Liver (tissue), 9 donors: Measurements from ENCODE around the gene PC. TPM values are rescaled to one million over a fixed set of nuclear protein-coding genes. Genes with fewer than 3 reads are reported as not detected.
A peak's percentile ranks its signal among the peaks of the same experiment; 100 is the strongest.

ENCODE experiments used
- DNase-seq: peaks from one replicate; pipeline ENCODE4 v3.0.0-alpha.2; 2017; ENCODE audit warnings: low spot score
- H3K27ac ChIP-seq, 2 donors: one replicate each; pipeline ENCODE4 v1.7.0; 2013; ENCODE audit warnings: inconsistent platforms in 2 of 2, low read length in 2 of 2, control low read depth in 1 of 2, low read depth in 1 of 2, mild to moderate bottlenecking in 1 of 2
- H3K27me3 ChIP-seq, 4 donors: one replicate each; pipeline versions ENCODE4 v1.6.1 to v1.7.0; 2013; ENCODE audit warnings: low read length in 3 of 4, inconsistent platforms in 1 of 4, mild to moderate bottlenecking in 1 of 4, moderate library complexity in 1 of 4; ENCODE audit not compliant: control insufficient read depth in 4 of 4, insufficient read depth in 4 of 4
- H3K36me3 ChIP-seq, 4 donors: one replicate each; pipeline versions ENCODE4 v1.6.1 to v1.7.0; 2013; ENCODE audit warnings: low read length in 3 of 4, mild to moderate bottlenecking in 3 of 4, low read depth in 1 of 4, moderate library complexity in 1 of 4; ENCODE audit not compliant: control insufficient read depth in 4 of 4, insufficient read depth in 3 of 4
- H3K4me1 ChIP-seq, 4 donors: one replicate each; pipeline versions ENCODE4 v1.6.1 to v1.7.0; 2013; ENCODE audit warnings: low read length in 3 of 4, mild to moderate bottlenecking in 3 of 4, moderate library complexity in 1 of 4; ENCODE audit not compliant: control insufficient read depth in 4 of 4, insufficient read depth in 4 of 4
- H3K4me3 ChIP-seq, 3 donors: one replicate each; pipeline versions ENCODE4 v1.6.1 to v1.7.0; 2013; ENCODE audit warnings: low read length in 3 of 3, control low read depth in 1 of 3, low read depth in 1 of 3, mild to moderate bottlenecking in 1 of 3
- H3K9ac ChIP-seq, 2 donors: one replicate each; pipeline ENCODE4 v1.7.0; 2013; ENCODE audit warnings: low read length in 2 of 2, mild to moderate bottlenecking in 2 of 2, moderate library complexity in 2 of 2, control low read depth in 1 of 2, low read depth in 1 of 2
- H3K9me3 ChIP-seq, 4 donors: one replicate each; pipeline versions ENCODE4 v1.6.1 to v1.7.0; 2013; ENCODE audit warnings: low read length in 3 of 4; ENCODE audit not compliant: control insufficient read depth in 4 of 4
- ATF3 ChIP-seq: IDR thresholded peaks from 2 replicates; pipeline ENCODE4 v1.6.1; 2016; ENCODE audit warnings: antibody characterized with exemption
- EGR1 ChIP-seq, 2 donors: IDR thresholded peaks; 2 replicates each; pipeline ENCODE4 v1.6.1; 2016 to 2018; ENCODE audit warnings: antibody characterized with exemption in 2 of 2, low read depth in 2 of 2
- FOXA1 ChIP-seq: IDR thresholded peaks from 2 replicates; pipeline ENCODE4 v1.6.1; 2016; ENCODE audit warnings: antibody characterized with exemption
- HNF4A ChIP-seq, 2 donors: conservative IDR thresholded peaks; 2 replicates each; pipeline ENCODE4 v1.6.1; 2016; ENCODE audit warnings: antibody characterized with exemption in 2 of 2, mild to moderate bottlenecking in 2 of 2
- HNF4G ChIP-seq: IDR thresholded peaks from 2 replicates; pipeline ENCODE4 v1.6.1; 2016; ENCODE audit warnings: antibody characterized with exemption
- JUND ChIP-seq, 2 donors: IDR thresholded peaks; 2 replicates each; pipeline ENCODE4 v1.6.1; 2016; ENCODE audit warnings: antibody characterized with exemption in 2 of 2
- NR2F2 ChIP-seq: IDR thresholded peaks from 2 replicates; pipeline ENCODE4 v1.6.1; 2016; ENCODE audit warnings: antibody characterized with exemption
- RAD21 ChIP-seq, 2 donors: IDR thresholded peaks; 2 replicates each; pipeline ENCODE4 v1.6.1; 2016; ENCODE audit warnings: antibody characterized with exemption in 2 of 2, mild to moderate bottlenecking in 2 of 2
- RXRA ChIP-seq, 2 donors: IDR thresholded peaks; 2 replicates each; pipeline ENCODE4 v1.6.1; 2017 to 2018; ENCODE audit warnings: antibody characterized with exemption in 2 of 2, mild to moderate bottlenecking in 1 of 2
- SP1 ChIP-seq: IDR thresholded peaks from 2 replicates; pipeline ENCODE4 v1.6.1; 2018; ENCODE audit warnings: antibody characterized with exemption, mild to moderate bottlenecking
- YY1 ChIP-seq: IDR thresholded peaks from 2 replicates; pipeline ENCODE4 v1.6.1; 2016; ENCODE audit warnings: antibody characterized with exemption, mild to moderate bottlenecking
- ZBTB33 ChIP-seq: IDR thresholded peaks from 2 replicates; pipeline ENCODE4 v1.6.1; 2016; ENCODE audit warnings: antibody characterized with exemption
- WGBS: extraction: QIAGEN DNeasy Blood & Tissue Kit; methylation state at CpG from one replicate; pipeline ENCODE4 v1.1.7; 2013; 5-methylcytosine and 5-hydroxymethylcytosine counted together
- polyA plus RNA-seq, 2 donors: library from polyadenylated mRNA; stranded (reverse) in 1 of 2; unstranded in 1 of 2; fragments of 200-250 nt in 1 of 2; fragments of >200 nt in 1 of 2; fragmentation: Nextera tagmentation in 1 of 2; extraction: Ambion mirVana in 1 of 2; gene quantifications; one replicate each; pipeline versions ENCODE4 v1.2.1 to v1.2.3, GENCODE V29; 2013 to 2015
- total RNA-seq, 2 donors: library from RNA; depleted of rRNA; stranded (reverse); fragments of >200 nt; gene quantifications; one replicate each; pipeline ENCODE4 v1.2.3, GENCODE V29; 2014
- donor health status: healthy.
- donor health status: healthy.
- donor health status: healthy.
- donor health status: healthy.
- donor health status: healthy.

PC gene
- total and polyA plus RNA-seq, 4 donors, result 144 to 583 (median 296) TPM

GRCh38 chr11:66858186-66858938 lies 99.8 kb downstream of the PC start:
- Histone ChIP-seq H3K27ac (no peak overlapping the region), H3K9me3 (no peaks in the 10 kb centered on the region), H3K36me3 (peaks cover 5 to 35% (median 18%) of the 10 kb centered on the region in 4 donors), H3K9ac (no peak overlapping the region), H3K27me3 (no peaks in the 10 kb centered on the region), H3K4me3 (no peak overlapping the region), H3K4me1 (peaks cover 0 to 8% (median 2%) of the 10 kb centered on the region in 4 donors)
- no peak for TF ChIP-seq JUND (IDR thresholded peaks at IDR 0.05)
- TF ChIP-seq RAD21 (IDR thresholded peaks at IDR 0.05), result no peak
- peak; percentile 13 to 42 for TF ChIP-seq HNF4A (conservative IDR thresholded peaks at IDR 0.05)
- 93% methylated on average over 62 of the region's 62 CpGs for WGBS
- DNase-seq, result no peak

DNA sequence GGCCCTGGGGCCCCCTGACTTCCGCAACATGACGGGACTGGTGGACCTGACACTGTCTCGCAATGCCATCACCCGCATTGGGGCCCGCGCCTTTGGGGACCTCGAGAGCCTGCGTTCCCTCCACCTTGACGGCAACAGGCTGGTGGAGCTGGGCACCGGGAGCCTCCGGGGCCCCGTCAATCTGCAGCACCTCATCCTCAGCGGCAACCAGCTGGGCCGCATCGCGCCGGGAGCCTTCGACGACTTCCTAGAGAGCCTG lies 100.3 kb downstream of the PC start:
- TF ChIP-seq HNF4G, result no peak
- TF ChIP-seq ATF3, result no peak
- no peak for TF ChIP-seq EGR1 (IDR thresholded peaks at IDR 0.05; ENCODE audit: low read depth in 2 of 2)
- no peak for TF ChIP-seq HNF4A (conservative IDR thresholded peaks at IDR 0.05)
- TF ChIP-seq RAD21 (IDR thresholded peaks at IDR 0.05), result no peak
- no peak for TF ChIP-seq NR2F2
- no peak for TF ChIP-seq SP1
- TF ChIP-seq RXRA (IDR thresholded peaks at IDR 0.05), result no peak
- TF ChIP-seq FOXA1, result no peak
- no peak for TF ChIP-seq YY1
- TF ChIP-seq ZBTB33, result no peak
- WGBS, result 97% methylated on average over 19 of the region's 19 CpGs
- Histone ChIP-seq H3K9ac (no peak overlapping the region), H3K27me3 (no peaks in the 10 kb centered on the region), H3K36me3 (peaks cover 3 to 36% (median 19%) of the 10 kb centered on the region in 4 donors), H3K4me1 (peaks cover 0 to 8% (median 2%) of the 10 kb centered on the region in 4 donors), H3K27ac (no peak overlapping the region), H3K4me3 (no peak overlapping the region), H3K9me3 (no peaks in the 10 kb centered on the region)
- DNase-seq, result no peak

DNA sequence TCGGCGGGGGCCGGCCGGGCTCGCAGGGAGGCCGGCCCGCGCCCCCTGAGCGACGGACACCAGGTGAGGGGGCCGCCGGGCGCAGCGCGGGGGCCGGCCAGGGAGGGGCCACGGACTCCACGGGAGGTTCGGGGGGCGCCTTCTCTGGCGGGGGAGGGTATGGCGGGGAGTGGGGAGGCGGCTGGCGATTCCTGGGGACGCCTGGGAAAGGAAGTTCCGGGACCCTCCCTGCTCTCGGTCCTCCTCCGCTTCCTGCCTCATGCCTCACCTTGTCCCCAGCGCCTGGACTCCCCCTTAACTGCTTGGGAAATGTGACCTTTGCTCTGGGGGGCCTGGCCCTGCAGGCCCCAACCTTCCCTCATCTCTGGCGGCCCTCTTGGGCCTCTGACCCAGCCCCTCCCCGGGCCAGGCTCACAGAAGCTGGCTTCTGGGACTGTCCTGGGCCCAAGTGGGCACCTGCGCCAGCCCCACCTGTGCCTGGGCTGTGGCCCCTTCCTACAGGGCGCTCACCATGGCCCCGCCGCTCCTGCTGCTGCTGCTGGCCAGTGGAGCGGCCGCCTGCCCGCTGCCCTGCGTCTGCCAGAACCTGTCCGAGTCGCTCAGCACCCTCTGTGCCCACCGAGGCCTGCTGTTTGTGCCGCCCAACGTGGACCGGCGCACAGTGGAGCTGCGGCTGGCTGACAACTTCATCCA lies 100.8 kb downstream of the PC start:
- TF ChIP-seq HNF4A (conservative IDR thresholded peaks at IDR 0.05) (peak; percentile 9 to 42), FOXA1 (no peak)
- Histone ChIP-seq H3K36me3 (peaks cover 4 to 35% (median 18%) of the 10 kb centered on the region in 4 donors), H3K4me1 (peaks cover 0 to 8% (median 2%) of the 10 kb centered on the region in 4 donors), H3K4me3 (peak overlapping the region in 1 of 3 donors; percentile 33), H3K9me3 (no peaks in the 10 kb centered on the region), H3K27ac (no peak overlapping the region), H3K9ac (no peak overlapping the region), H3K27me3 (no peaks in the 10 kb centered on the region)
- no peak for DNase-seq
- 54% methylated on average over 47 of the region's 47 CpGs for WGBS
